Measurements from ENCODE around the gene KCTD6. TPM values are rescaled to one million over a fixed set of nuclear protein-coding genes. Genes with fewer than 3 reads are reported as not detected.

The KCTD6 gene
- polyA plus RNA-seq, 1 of the 3 experiments (the other 2 are of a cell fraction): 7.8 TPM

DNA sequence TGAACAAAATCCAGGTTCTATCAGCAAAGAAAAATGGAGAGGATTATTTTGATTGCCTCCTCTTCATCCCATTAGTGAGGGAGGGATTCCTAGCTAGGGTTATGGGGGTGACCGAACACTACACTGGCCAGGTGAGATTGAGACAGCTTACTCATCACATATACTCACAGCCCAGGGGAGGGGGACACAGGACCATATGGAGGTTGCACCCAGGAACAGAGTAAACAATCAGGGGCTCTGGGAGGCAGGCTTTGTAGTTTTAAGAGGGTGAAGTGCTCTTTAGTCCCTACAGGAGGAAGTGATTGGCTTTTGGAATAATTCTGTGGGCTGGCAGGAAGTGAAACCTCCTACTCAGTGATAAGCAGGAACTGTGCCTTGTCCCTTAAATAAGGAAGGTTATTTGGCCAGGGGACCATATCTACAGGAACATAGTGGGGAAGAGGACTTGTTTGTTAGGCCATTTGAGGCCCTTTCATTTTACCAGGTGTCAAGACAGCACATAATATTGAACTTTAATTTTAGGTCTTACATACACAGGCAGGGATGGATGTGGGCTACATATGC lies 17.5 kb upstream of the KCTD6 start:
- Histone ChIP-seq H3K9ac (no peak overlapping the region), H3K27me3 (ENCODE audit: insufficient read depth) (no peaks in the 10 kb centered on the region), H3K4me3 (ENCODE audit: low read depth in 2 of 2, low read length in 1 of 2) (no peak overlapping the region), H3K27ac (ENCODE audit: low read depth in 2 of 2, low read length in 1 of 2) (no peak overlapping the region), H3K9me2 (no peaks in the 10 kb centered on the region), H2AFZ (ENCODE audit: low read depth) (no peak overlapping the region), H4K20me1 (ENCODE audit: insufficient read depth) (no peaks in the 10 kb centered on the region), H3F3A (replicated peaks; ENCODE audit: insufficient read depth) (no peaks in the 10 kb centered on the region), H3K36me3 (replicated peaks in 1 of 2; ENCODE audit: control insufficient read depth in 1 of 2, insufficient read depth in 2 of 2, low read length in 1 of 2) (no peaks in the 10 kb centered on the region), H3K4me1 (ENCODE audit: control insufficient read depth in 1 of 2, insufficient read depth in 2 of 2, low read depth in 1 of 2, low read length in 1 of 2) (peaks cover 5 to 11% of the 10 kb centered on the region in 2 experiments; a peak in 3 of 4 replicates), H3K9me3 (no peaks in the 10 kb centered on the region), H3K4me2 (no peak overlapping the region), H3K79me2 (ENCODE audit: insufficient read depth) (no peaks in the 10 kb centered on the region)
- CTCF ChIA-PET: interaction anchor here (3.1 kb wide), 1 partner anchor 11 kb away, joined by 11 read pairs; no protein-coding TSS in a partner anchor
- TF ChIP-seq GABPA (IDR thresholded peaks at IDR 0.05; ENCODE audit: low read depth) (no peak), TEAD4 (IDR thresholded peaks at IDR 0.05; ENCODE audit: borderline replicate concordance, insufficient read depth) (no peak), NRF1 (IDR thresholded peaks at IDR 0.05; ENCODE audit: low read depth, low read length) (no peak), NFIC (IDR thresholded peaks at IDR 0.05; ENCODE audit: borderline replicate concordance) (no peak), GATA2 (CRISPR knock-in tag; IDR thresholded peaks at IDR 0.05) (no peak), SMC3 (IDR thresholded peaks at IDR 0.05; ENCODE audit: low read depth, low read length) (no peak), CHD2 (IDR thresholded peaks at IDR 0.05; ENCODE audit: low read length, partially characterized antibody) (no peak), ELF1 (IDR thresholded peaks at IDR 0.05) (no peak), JUND (IDR thresholded peaks at IDR 0.05) (no peak), MEF2A (IDR thresholded peaks at IDR 0.05; ENCODE audit: borderline replicate concordance, low read depth) (no peak), FOSL2 (IDR thresholded peaks at IDR 0.05; ENCODE audit: borderline replicate concordance, low read depth) (no peak), RFX5 (IDR thresholded peaks at IDR 0.05; ENCODE audit: low read length) (no peak), FOXJ3 (CRISPR knock-in tag; IDR thresholded peaks at IDR 0.05) (no peak), FOXM1 (IDR thresholded peaks at IDR 0.05; ENCODE audit: low read depth) (no peak)
- TF ChIP-seq, protein P1, sequence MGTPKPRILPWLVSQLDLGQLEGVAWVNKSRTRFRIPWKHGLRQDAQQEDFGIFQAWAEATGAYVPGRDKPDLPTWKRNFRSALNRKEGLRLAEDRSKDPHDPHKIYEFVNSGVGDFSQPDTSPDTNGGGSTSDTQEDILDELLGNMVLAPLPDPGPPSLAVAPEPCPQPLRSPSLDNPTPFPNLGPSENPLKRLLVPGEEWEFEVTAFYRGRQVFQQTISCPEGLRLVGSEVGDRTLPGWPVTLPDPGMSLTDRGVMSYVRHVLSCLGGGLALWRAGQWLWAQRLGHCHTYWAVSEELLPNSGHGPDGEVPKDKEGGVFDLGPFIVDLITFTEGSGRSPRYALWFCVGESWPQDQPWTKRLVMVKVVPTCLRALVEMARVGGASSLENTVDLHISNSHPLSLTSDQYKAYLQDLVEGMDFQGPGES (IDR thresholded peaks at IDR 0.05; ENCODE audit: low read depth, low read length): no peak
- TF ChIP-seq, protein P2, sequence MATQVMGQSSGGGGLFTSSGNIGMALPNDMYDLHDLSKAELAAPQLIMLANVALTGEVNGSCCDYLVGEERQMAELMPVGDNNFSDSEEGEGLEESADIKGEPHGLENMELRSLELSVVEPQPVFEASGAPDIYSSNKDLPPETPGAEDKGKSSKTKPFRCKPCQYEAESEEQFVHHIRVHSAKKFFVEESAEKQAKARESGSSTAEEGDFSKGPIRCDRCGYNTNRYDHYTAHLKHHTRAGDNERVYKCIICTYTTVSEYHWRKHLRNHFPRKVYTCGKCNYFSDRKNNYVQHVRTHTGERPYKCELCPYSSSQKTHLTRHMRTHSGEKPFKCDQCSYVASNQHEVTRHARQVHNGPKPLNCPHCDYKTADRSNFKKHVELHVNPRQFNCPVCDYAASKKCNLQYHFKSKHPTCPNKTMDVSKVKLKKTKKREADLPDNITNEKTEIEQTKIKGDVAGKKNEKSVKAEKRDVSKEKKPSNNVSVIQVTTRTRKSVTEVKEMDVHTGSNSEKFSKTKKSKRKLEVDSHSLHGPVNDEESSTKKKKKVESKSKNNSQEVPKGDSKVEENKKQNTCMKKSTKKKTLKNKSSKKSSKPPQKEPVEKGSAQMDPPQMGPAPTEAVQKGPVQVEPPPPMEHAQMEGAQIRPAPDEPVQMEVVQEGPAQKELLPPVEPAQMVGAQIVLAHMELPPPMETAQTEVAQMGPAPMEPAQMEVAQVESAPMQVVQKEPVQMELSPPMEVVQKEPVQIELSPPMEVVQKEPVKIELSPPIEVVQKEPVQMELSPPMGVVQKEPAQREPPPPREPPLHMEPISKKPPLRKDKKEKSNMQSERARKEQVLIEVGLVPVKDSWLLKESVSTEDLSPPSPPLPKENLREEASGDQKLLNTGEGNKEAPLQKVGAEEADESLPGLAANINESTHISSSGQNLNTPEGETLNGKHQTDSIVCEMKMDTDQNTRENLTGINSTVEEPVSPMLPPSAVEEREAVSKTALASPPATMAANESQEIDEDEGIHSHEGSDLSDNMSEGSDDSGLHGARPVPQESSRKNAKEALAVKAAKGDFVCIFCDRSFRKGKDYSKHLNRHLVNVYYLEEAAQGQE (IDR thresholded peaks at IDR 0.05; ENCODE audit: low read depth, low read length): no peak
- TF ChIP-seq, protein P3, sequence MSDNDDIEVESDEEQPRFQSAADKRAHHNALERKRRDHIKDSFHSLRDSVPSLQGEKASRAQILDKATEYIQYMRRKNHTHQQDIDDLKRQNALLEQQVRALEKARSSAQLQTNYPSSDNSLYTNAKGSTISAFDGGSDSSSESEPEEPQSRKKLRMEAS (IDR thresholded peaks at IDR 0.05; ENCODE audit: low read depth): no peak
- 80% methylated on average over 1 of the region's 1 CpG for WGBS (ENCODE audit: low lambda C conversion rate)
- no peak for DNase-seq
- POLR2A ChIA-PET: interaction anchor here (0.9 kb wide), 1 partner anchor 12 kb away, joined by 3 read pairs; no protein-coding TSS in a partner anchor

All from SK-N-SH (cell line).